ENCODE measurements around the gene KLC1.

- TF ChIP-seq, protein P1, sequence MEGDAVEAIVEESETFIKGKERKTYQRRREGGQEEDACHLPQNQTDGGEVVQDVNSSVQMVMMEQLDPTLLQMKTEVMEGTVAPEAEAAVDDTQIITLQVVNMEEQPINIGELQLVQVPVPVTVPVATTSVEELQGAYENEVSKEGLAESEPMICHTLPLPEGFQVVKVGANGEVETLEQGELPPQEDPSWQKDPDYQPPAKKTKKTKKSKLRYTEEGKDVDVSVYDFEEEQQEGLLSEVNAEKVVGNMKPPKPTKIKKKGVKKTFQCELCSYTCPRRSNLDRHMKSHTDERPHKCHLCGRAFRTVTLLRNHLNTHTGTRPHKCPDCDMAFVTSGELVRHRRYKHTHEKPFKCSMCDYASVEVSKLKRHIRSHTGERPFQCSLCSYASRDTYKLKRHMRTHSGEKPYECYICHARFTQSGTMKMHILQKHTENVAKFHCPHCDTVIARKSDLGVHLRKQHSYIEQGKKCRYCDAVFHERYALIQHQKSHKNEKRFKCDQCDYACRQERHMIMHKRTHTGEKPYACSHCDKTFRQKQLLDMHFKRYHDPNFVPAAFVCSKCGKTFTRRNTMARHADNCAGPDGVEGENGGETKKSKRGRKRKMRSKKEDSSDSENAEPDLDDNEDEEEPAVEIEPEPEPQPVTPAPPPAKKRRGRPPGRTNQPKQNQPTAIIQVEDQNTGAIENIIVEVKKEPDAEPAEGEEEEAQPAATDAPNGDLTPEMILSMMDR (IDR thresholded peaks at IDR 0.05), result no peak
- TF ChIP-seq EP300 (IDR thresholded peaks at IDR 0.05; ENCODE audit: low read depth) (no peak), POLR2A (IDR thresholded peaks at IDR 0.05) (peak; percentile 93)
These were observed 759 bp upstream of the KLC1 start for GRCh38 chr14:103628221-103628683.

All from transverse colon (tissue), 3 donors.